ENCODE measurements around the gene ZNF420. TPM values are rescaled to one million over a fixed set of nuclear protein-coding genes. Genes with fewer than 3 reads are reported as not detected.

The ZNF420 gene
- total and polyA plus RNA-seq, 7 donors: 3.5 to 39.5 (median 6.5) TPM

DNA sequence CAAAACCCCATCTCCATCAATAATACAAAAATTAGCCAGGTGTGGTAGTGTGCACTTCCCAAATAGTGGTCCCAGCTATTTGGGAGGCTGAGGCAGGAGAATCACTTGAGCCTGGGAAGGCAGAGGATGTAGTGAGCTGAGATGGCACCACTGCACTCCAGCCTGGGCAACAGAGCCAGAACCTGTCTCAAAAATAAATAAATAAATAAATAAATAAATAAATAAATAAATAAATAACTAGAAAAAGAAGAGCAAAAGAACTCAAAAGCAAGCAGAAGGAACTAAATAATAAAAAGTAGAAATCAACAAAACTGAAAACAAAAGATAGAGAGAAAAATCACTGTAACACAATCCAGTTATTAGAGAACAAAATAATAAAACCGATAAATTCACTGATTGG, 81.9 kb downstream of the ZNF420 start:
- H3K36me3 ChIP-seq (ENCODE audit: insufficient read depth in 1 of 2, low read depth in 1 of 2): peaks cover 18 to 50% of the 10 kb centered on the region in 2 donors
- H3K9me3 ChIP-seq: peaks cover 85% of the 10 kb centered on the region
- H3K4me1 ChIP-seq: no peaks in the 10 kb centered on the region
- no peak overlapping the region for H3K27ac ChIP-seq
- ATAC-seq (no peak), DNase-seq (no peak)
- H3K4me3 ChIP-seq: no peak overlapping the region
- no peaks in the 10 kb centered on the region for H3K27me3 ChIP-seq (ENCODE audit: insufficient read depth in 3 of 3, low read length in 2 of 3)
- 97 to 100% (median 99%) methylated on average over 1 of the region's 1 CpG for WGBS, 3 donors
- TF ChIP-seq, protein P1, sequence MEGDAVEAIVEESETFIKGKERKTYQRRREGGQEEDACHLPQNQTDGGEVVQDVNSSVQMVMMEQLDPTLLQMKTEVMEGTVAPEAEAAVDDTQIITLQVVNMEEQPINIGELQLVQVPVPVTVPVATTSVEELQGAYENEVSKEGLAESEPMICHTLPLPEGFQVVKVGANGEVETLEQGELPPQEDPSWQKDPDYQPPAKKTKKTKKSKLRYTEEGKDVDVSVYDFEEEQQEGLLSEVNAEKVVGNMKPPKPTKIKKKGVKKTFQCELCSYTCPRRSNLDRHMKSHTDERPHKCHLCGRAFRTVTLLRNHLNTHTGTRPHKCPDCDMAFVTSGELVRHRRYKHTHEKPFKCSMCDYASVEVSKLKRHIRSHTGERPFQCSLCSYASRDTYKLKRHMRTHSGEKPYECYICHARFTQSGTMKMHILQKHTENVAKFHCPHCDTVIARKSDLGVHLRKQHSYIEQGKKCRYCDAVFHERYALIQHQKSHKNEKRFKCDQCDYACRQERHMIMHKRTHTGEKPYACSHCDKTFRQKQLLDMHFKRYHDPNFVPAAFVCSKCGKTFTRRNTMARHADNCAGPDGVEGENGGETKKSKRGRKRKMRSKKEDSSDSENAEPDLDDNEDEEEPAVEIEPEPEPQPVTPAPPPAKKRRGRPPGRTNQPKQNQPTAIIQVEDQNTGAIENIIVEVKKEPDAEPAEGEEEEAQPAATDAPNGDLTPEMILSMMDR (IDR thresholded peaks at IDR 0.05): no peak
- intact Hi-C loops (cut with DNase I): no loop called here

DNA sequence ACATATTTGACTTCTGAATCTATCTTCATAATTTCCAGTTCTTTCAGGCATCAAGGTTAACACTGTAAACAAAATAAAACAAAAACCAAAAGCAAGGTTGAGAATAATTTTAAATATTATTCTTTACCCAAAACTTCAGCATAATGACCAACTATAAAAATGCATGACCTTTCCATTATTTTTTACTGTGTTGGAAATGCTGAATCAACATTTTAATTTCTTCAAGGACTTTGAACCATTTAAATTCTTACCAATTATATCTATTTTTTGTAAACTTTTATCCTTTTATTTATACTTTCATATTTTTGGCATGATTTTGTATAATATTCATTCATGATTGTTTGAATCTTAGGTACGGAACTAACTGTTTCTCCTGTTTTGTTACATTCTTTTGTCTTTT, 87.4 kb downstream of the ZNF420 start:
- H3K27ac ChIP-seq: no peak overlapping the region

DNA sequence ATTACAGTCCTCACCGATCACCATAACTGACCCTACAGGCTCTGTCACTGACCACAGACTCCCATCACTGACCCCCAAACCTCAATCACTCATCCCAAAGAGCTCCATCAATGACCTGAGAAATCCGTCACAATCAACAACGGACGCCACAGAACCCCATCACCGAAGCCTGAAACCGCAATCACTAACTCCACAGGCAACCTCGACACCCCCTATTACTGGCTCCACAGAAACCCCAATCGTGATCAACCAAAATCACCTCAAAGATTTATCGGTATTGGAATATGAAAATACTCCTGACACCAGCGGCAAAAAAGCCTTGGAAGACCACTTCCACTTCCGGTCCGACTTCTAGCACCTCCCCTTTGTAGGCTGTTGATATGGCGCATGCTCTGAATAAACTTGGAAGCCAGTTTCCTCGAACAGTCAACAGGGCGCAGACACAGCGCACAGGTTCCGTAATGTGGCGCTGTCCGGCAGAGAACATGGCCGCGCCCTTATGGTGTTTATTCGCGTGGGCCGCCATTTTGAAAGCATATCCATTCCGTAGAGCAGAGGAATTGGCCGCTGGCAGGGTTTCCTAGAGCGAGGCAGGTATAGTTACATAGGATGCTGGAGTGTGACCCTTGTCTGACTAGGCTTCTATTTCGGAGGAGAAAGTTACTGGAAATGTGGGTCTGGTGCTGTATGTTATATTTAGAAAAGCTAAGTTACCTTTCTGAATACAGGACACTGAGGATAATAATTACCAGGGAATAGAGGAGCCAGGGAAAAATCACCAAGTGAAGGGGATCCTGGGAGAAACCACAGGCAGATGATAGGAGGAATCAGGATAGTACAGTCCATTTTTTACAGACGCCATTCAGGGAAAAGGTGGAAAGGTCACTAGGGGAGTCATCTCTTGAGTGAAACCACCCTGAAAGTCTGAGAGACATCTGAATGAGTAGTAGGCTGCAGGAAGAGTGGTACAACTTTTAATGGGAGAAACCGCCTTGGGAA, 94.4 kb downstream of the ZNF420 start, which contains the start of gene ZNF585A:
Gene ZNF585A (minus strand): TSS at position 328 of the 999 bp plus-strand sequence. CDS start 2,785 bp downstream, outside the sequence.
- H3K4me3 ChIP-seq: peak within 1 kb of the TSS; percentile 77
- H3K4me1 ChIP-seq: no peaks in the 10 kb centered on the region
- peak; percentile 99 to 100 (median 100) for ATAC-seq
- peaks cover 11 to 27% of the 10 kb centered on the region in 2 donors for H3K36me3 ChIP-seq (ENCODE audit: insufficient read depth in 1 of 2, low read depth in 1 of 2)
- H3K27me3 ChIP-seq (ENCODE audit: insufficient read depth in 3 of 3, low read length in 2 of 3): no peaks in the 10 kb centered on the region
- peak; percentile 91 to 96 for DNase-seq
- intact Hi-C loops (cut with DNase I): loop anchor here (2.0 to 5.0 kb wide), 2 partner anchors 38 to 40 kb away; partner anchors contain the start of gene ZNF585B (in 2 of the 2)
- H3K9me3 ChIP-seq: peaks cover 40% of the 10 kb centered on the region
- peak within 1 kb of the TSS; percentile 87 for H3K27ac ChIP-seq
- WGBS, 3 donors: 5 to 6% (median 5%) methylated on average over 30 of the region's 30 CpGs
- TF ChIP-seq, protein P1 (IDR thresholded peaks at IDR 0.05): peak; percentile 24

More for the DNA sequence above, 87.4 kb downstream of the ZNF420 start:
- peaks cover 68% of the 10 kb centered on the region for H3K9me3 ChIP-seq
- no peak for DNase-seq
- no peaks in the 10 kb centered on the region for H3K4me1 ChIP-seq
- H3K4me3 ChIP-seq: no peak overlapping the region
- ATAC-seq: no peak
- H3K27me3 ChIP-seq (ENCODE audit: insufficient read depth in 3 of 3, low read length in 2 of 3): no peaks in the 10 kb centered on the region
- peaks cover 20 to 77% of the 10 kb centered on the region in 2 donors for H3K36me3 ChIP-seq (ENCODE audit: insufficient read depth in 1 of 2, low read depth in 1 of 2)
- intact Hi-C loops (cut with DNase I): no loop called here
- TF ChIP-seq, protein P1 (IDR thresholded peaks at IDR 0.05): no peak
- 97 to 100% (median 99%) methylated on average over 1 of the region's 1 CpG for WGBS, 3 donors

Other genes starting within 250 kb of the ZNF420 start
- 1 to 10 TPM; 2.5 to 5.1 (median 4.5) TPM for gene ZNF790, start 240.0 kb upstream of the ZNF420 start, total RNA-seq
- gene ZNF790, start 240.0 kb upstream of the ZNF420 start, polyA plus RNA-seq: 1 to 10 TPM; 1.4 to 7.5 (median 1.7) TPM
- gene ZNF345, start 227.6 kb upstream of the ZNF420 start, total RNA-seq: 1 to 10 TPM in 3 of 4 donors, under 1 TPM in 1; 0.76 to 2.3 (median 1.5) TPM
- 1 to 10 TPM in 2 of 3 donors, under 1 TPM in 1; 0.42 to 2.2 (median 1.1) TPM for gene ZNF345, start 227.6 kb upstream of the ZNF420 start, polyA plus RNA-seq
- gene ZNF829, start 162.1 kb upstream of the ZNF420 start, total RNA-seq: 1 to 10 TPM in 2 of 4 donors, under 1 TPM in 2; 0.92 to 1.5 (median 1.1) TPM
- 1 to 10 TPM in 1 of 3 donors, under 1 TPM in 2; 0.61 to 1.3 (median 0.65) TPM for gene ZNF829, start 162.1 kb upstream of the ZNF420 start, polyA plus RNA-seq
- 10 to 100 TPM in 1 of 4 donors, 1 to 10 TPM in 3; 4.8 to 13.9 (median 7.3) TPM for gene ZNF568, start 162.1 kb upstream of the ZNF420 start, total RNA-seq
- 10 to 100 TPM in 1 of 3 donors, 1 to 10 TPM in 2; 2.3 to 10.8 (median 4.0) TPM for gene ZNF568, start 162.1 kb upstream of the ZNF420 start, polyA plus RNA-seq
- gene ZNF585A, start 94.3 kb downstream of the ZNF420 start, total RNA-seq: 1 to 10 TPM; 6.9 to 9.6 (median 7.8) TPM
- gene ZNF585A, start 94.3 kb downstream of the ZNF420 start, polyA plus RNA-seq: 10 to 100 TPM in 1 of 3 donors, 1 to 10 TPM in 2; 6.0 to 17.0 (median 7.1) TPM
- 10 to 100 TPM in 1 of 4 donors, 1 to 10 TPM in 3; 3.0 to 12.5 (median 7.2) TPM for gene ZNF585B, start 132.1 kb downstream of the ZNF420 start, total RNA-seq
- gene ZNF585B, start 132.1 kb downstream of the ZNF420 start, polyA plus RNA-seq: 1 to 10 TPM; 3.8 to 6.9 (median 4.1) TPM
- gene ZNF383, start 139.8 kb downstream of the ZNF420 start, total RNA-seq: 10 to 100 TPM in 1 of 4 donors, 1 to 10 TPM in 3; 4.4 to 11.7 (median 8.1) TPM
- 10 to 100 TPM in 1 of 3 donors, 1 to 10 TPM in 2; 3.0 to 12.1 (median 3.6) TPM for gene ZNF383, start 139.8 kb downstream of the ZNF420 start, polyA plus RNA-seq